GM19043 (cell line): ENCODE data around the gene ARHGEF10L.

Experiments used
- ATAC-seq: cut with Tn5 transposase; IDR thresholded peaks from one replicate; pipeline ENCODE4 v1.9.1; 2021; ENCODE audit warnings: low read depth; ENCODE audit not compliant: unreplicated experiment

The ARHGEF10L gene

DNA sequence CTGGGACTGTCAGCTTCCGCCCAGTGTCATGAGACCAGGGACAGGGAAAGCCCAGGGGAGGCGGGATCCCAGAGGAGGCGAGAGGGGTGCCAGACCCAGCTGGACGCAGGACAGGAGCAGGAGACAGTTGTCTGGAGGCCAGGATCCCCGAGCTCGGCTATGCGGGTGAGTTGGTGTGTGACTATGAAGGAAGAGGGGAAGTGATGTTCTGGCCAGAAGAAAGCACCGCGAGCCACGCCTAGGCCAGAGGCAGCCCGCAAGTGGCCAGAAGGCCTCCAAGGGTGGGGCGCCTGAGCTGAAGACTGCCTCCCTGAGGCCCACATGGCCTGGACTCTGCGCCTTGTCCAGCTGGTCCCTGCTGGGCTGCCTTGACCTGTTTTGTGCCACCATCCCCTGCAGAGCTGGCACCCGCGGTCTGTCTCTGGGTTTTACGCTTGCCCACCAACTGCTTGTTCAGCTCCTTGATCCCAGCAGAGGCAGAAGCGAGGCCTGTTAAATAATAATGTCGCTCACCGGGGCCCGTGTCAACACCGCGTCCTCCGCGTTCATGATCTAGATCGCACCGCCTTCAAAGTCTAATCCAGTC lies 130.5 kb downstream of the ARHGEF10L start:
- no peak for ATAC-seq

DNA sequence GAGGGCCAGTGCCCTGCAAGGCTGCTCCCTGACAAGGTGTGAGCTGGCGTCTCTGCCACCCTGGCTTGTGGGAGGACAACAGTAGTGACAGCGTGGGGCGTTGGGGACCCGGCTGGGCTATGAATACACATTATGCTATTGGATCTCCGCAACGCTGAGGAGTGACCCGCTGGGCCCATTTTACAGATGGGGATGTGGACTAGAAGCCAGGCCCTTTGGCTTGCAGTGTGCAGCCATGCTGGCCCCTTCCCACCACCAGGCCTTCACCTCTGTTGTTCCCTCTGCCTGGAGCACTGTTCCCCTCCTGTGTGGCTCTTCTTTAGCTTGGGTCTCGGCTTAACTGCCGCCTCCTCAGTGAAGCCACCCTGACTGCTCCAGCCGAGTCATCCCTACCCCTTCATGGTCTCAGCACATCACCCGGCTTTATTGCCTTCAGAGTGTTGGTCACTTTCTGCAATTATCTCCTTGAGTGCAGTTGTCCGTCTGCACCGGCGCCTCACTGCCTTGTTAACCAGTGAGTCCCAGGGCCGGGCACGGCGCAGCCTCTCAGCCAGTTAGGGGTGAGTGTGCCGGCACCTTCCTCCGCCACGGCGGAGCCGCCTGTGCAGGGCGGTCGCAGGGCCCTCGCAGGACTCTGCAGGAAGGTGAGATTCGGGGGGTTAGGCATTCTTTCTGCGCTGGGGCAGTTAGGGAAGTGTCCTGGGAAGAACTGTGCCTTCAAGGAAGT lies 131.3 kb downstream of the ARHGEF10L start:
- no peak for ATAC-seq

DNA sequence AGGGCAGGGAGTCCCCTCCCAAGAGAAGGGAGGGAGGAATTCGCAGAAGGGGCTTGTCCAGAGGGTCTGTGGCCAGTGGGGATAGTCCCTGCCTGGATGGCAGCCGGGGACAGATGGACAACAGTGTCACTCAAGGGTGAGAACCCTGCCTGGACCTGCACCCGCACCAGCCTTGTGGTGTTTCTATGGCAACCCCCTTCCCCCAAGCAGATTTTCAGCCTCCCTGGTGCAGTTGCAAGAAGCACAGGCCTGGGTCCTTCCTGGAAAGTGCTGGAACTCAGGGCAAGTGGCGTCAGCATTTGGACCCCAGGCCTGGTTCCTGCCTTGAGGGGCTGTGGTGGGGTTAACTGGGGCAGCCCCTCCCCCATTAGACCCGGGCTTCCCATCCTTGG lies 131.8 kb downstream of the ARHGEF10L start:
- no peak for ATAC-seq

DNA sequence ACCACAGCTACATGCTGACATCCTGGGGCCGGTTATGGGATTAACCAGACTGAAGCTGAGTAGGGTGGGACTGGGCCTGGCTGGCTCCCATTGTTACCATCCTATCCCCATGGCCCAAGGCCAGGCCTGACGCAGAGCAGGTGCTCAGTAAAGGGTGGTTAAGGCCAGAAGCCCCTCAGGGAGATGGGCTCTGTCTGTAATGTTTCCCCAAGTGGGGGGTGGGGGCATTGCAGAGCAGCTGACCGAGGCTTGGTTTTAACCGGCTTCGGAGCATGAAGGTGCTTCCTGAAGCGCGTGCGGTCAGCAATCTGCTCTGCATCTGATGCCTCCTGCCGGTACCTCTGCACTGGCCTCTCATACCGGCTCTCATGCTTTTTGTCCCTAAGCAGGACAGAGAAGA lies 132.2 kb downstream of the ARHGEF10L start:
- no peak for ATAC-seq

DNA sequence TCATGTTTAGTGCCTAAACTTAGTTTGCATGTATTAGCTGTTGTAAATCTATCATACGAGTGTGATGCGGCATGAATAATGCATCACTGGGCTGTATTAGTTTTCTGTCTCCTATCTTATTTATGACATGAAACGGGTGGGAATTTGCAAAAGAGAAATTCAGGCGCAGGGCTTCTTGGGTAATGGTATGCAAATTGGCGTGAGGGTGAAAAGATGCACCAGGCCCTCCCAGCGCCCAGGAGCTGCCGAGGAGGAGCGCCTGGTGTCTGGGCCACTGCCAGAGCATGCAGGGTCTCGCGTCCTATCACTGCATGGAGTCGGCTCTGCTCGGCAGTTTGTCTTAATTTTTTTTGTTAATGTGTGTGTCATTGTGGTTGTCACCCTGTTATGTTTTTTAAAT lies 132.7 kb downstream of the ARHGEF10L start:
- ATAC-seq = no peak

DNA sequence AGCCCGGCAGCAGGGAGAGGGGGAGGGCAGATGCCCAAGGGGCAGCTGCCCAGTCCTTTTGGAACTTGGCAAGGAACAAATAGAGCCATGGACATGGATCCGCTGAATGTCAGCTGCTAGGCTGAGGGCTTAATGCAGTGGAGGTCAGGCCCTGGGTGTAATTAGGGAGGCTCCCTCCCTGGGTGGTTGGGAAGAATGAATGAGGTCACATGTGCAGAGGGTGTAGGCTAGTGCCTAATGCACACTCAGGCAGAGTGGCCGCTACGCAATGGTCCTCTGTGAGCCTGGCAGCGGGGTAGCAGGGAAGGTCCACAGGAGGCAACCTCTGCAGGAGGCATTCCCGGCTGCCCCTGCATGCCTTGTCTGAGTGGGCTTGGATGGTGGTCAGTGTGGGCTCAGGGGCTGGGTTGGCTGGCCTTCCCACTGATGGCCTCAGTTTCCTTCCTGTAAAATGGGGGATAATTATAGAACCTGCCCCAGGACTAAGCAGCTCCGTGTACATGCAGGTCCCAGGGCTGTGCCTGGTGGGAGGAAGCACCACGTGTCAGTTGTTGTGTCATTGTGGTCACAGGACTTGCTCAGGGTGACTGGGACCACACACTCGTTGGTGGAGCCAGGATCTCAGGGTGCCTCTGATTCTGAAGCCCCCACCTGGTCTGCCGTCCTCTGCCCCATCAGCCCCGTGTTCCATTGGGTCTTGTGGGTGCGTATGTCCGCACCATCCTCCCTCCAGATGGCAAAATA lies 134.0 kb downstream of the ARHGEF10L start:
- no peak for ATAC-seq

DNA sequence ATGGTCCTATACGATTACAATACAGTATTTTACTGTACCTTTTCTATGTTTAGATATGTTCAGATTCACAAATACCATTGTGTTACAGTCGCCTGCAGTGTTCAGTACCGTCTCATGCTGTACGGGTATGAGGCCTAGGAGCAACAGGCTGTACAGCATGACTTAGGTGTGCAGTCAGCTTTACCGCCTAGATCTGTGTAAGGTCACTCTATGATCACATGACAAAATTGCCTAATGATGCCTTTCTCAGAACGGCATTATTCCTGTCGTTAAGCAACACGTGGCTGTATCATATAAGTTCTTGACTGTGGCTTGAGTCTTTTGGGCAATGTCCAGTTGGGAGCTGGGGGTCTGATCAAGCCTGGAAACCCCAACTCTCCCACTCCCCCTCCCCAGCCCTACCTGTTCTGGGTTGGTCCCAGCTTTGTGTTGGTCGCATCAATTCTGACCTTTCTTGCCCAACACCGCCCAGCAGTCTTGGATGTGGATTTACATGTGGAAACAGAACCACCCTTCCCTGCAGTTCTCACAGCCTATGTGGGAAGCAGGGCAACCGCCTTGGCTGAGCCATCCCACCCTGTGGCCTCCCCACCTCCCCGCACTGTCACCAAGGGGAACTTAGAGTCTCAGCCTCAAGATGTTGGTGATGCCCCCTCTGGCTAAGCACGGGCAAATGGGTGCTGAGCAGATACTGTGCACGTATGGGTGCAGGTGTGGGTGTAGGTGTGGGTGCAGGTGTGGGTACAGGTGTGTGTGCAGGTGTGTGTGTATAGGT lies 135.4 kb downstream of the ARHGEF10L start:
- ATAC-seq = no peak

DNA sequence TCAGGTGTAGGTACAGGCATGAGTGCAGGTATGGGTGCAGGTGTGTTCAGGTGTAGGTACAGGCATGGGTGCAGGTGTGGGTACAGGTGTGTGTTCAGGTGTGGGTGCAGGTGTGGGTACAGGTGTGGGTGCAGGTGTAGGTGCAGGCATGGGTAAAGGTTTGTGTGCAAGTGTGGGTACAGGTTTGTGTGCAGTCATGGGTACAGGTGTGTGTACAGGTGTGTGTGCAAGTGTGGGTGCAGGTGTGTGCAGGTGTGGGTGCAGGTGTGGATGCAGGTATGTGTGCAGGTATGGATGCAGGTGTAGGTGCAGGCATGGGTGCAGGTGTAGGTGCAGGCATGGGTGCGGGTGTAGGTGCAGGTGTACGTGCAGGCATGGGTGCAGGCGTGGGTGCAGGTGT lies 136.2 kb downstream of the ARHGEF10L start:
- ATAC-seq = no peak

DNA sequence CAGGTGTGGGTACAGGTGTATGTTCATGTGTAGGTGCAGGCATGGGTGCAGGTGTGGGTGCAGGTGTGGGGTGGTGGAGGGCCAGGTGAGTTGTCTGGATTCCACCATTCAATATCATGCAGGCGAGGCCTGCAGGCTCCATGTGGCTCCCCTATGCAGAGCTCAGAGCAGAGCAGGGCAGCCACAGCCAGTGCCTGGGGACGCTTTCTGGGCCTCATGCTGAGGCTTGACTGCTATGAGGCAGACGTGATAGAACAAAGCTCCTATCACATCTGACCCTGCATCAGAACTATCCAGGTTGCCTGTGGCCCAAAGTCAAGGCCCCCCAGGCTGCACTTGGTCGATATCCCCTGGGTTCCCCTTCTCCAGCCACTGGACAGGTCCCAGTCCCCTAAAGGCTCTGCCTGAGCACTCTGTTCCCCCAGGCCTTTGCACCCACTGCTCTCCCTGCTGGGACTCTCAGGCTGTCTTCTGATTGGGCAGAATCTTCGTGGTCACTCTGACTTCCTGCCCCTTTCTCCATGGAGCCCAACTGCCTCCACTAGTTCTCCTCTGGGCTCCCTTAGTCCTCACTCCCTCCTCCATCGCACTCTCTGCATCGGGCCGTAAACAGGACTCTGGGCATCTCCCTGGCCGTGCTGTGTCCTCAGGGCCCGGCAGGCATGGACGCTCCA lies 137.0 kb downstream of the ARHGEF10L start:
- ATAC-seq = no peak

DNA sequence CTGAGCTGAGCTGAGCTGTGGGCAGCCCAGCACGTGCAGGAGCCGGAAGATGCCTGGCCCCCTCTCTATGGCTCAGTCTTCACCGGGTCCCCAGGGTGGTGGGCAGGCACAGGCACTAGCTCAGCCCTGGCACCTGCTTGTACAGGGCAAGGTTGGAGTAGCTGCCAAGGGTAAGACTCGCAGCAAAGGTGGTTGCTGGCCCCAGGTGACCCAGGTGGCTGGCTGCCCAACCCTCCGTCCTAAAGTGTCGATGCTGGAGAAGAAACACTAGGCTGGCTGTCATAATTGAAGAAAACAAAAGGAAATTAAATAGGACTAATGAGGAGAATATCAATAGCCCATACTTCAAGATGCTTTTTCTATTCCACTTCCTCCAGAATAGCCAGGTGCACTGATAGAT lies 138.5 kb downstream of the ARHGEF10L start:
- no peak for ATAC-seq

DNA sequence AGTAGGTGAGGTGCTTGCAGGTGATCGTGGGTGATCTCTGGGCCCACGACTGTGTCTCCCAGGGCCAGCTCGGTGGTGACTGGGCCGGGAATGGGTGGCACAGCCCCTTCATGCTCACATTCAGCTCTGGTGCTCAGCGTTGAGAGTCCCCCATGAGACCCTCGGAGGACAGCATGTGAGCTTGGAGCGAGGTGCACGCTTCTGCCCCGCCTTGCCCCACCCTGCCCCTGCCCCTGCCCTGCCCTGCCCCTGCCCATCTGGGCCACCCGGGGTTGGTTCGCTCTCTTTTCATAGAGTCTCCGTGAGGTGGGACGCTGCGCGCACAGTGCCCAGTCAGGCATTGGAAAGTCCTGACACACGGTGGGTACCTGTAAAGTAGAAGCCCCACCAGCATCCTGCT lies 140.4 kb downstream of the ARHGEF10L start:
- ATAC-seq = no peak

DNA sequence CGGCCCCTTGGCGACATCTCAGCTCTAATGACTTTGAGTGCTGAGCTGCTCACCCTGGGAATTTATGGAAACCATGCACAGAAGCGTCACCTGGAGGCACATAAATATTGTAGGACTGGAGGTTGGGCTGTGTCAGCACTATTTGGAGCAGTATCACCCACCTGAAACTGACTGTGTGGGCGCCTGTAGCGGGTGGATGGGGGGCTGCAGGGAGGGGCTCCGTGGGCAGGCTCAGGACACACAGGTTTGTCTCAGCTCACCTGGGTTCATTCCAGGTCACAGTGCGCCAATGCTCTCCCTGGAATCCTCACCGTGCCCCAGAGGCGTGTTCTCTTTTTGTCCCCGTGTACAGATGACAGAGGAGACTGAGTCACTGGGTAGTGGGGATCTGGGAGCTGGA lies 140.8 kb downstream of the ARHGEF10L start:
- ATAC-seq = no peak

DNA sequence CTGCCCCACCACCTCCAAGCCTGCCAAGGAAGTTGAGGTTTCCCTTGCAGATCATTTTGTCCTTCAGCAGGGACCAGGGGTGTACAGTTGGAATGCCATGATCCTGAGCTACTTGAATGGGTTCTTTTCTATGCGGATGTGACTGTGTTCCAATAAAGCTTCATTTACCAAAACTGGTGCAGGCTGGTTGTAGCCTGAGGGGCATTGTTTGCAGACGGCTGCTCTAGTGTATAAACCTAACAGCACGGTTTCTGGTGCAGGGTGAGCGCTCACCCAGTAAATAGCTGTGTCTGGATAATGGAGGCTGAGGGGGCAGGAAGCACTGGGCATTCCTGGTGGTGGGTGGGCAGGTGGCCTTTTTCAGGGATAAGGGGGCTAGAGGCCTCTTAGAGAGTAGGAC lies 142.9 kb downstream of the ARHGEF10L start:
- ATAC-seq = no peak

DNA sequence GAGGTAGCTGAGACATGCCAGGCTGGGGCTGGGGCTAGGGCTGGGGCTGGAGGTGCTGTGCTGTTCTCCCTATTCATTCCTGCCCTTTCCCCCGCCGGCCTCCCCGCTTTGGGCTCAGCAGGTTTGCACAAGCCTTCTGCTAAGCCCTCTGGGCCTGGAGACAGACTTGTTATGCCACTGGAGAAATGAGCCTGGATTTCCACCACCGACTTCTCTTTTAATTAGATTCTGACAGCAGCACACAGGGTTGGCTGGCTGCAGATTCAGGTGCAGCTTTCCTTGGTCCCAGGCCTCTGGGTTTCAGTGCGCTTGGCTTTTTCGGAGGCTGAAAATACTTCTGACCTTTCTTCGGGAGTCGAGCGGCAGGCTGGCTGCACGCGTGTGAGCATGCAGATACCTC lies 144.1 kb downstream of the ARHGEF10L start:
- ATAC-seq = no peak

DNA sequence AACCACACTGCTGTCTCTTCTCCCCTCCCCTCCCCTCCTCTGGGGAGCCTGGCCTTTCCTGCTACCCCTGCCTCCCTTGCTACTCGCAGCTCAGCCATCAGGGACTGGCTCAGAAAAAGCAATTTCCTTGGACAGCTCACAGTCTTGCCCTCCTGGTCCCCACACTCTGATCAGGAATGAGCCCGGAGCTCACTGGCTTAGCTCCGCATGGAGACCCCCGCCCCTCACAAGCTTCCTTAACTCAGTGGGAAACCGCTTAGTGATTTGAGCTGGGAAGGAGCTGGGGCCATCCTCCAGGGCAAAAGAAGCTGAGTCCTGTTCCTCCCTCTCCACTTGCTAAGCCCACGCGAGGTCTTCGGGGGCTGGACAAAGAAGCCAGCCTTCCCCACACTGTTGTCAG lies 145.3 kb downstream of the ARHGEF10L start:
- ATAC-seq = no peak

DNA sequence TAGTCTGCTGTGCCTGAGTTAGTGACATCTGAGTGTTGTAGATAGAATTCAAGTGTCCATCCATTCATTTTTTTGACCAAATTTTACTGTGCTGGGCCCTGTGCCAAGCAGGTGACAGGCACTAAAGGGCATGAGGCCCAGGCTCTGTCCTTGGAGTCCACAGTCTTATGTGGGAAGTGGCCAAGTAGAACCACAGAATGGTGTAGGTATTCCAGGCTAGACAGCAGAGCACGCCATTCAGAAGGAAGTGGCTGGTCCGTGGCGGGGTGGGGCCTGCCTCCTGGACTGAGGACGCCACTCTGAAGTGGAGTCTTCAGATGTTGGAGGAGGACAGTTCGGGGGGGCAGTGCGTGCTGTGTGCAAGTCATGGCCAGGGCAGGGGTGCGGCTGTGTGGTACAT lies 146.8 kb downstream of the ARHGEF10L start:
- no peak for ATAC-seq

DNA sequence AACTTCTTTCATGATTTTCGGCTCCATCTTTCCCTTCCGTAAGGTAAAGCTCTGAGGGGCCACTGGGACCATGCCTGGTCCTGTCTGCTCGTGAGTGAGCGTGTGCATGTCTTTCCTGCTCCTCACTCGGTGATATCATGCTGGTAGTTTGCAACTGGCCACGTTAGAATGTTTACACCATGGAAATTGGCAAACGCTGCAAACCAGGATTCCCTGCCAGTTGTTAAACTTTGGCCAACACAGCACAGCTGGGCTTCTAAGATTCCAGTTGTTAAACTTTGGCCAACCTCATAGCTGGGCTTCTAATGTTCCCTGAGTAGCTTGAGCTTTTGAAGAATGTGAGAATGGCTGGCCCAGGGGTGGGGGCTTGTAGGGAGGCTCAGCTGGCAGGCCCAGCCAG lies 147.6 kb downstream of the ARHGEF10L start:
- ATAC-seq = no peak

DNA sequence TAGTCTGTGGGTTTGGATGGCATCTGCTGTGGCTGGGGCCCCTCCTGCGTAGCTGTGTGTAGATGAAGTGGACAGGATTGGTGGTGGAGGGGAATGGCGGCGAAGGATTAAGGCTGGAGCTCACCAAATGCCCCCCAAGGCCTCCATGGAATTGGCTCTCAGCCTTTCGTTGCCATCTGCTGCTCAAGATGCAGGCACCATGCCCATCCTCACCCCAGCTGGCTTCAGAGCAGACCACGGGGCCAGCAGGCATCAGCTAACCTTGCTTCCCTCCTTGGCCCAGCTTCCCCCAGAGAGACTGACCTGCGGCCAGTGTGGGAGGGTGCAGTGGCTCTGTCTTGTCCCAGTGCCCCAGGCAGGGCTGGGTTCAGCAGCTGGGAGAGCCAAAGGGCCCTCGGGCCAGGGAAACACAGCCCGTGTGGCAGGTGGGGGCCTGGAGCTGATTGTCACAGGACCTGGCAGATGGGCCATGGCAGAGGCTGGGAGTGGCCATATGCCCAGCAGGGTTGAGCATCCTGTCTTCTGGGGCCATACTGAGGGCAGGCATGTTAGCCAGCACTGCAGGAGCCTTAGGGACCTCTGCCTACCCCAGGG lies 148.8 kb downstream of the ARHGEF10L start:
- no peak for ATAC-seq

DNA sequence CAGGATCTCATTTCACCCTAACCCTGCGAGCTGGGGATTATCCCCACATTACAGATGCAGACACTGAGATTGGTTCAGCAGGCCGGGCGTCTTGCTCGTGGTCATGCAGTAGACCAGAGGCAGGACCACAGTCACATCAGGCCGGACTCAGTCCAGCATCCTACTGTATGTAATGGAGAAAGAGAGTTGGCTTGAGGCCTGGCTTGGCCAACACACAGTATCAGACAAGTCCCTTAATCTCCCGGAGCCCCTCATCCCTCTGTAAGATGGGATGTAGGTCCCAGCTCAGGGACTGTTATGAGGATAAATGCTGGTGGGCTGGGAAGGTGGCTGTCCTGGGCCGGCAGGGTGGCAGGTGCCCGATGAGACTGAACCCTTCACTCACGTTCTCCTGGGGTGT lies 149.5 kb downstream of the ARHGEF10L start:
- ATAC-seq = no peak

DNA sequence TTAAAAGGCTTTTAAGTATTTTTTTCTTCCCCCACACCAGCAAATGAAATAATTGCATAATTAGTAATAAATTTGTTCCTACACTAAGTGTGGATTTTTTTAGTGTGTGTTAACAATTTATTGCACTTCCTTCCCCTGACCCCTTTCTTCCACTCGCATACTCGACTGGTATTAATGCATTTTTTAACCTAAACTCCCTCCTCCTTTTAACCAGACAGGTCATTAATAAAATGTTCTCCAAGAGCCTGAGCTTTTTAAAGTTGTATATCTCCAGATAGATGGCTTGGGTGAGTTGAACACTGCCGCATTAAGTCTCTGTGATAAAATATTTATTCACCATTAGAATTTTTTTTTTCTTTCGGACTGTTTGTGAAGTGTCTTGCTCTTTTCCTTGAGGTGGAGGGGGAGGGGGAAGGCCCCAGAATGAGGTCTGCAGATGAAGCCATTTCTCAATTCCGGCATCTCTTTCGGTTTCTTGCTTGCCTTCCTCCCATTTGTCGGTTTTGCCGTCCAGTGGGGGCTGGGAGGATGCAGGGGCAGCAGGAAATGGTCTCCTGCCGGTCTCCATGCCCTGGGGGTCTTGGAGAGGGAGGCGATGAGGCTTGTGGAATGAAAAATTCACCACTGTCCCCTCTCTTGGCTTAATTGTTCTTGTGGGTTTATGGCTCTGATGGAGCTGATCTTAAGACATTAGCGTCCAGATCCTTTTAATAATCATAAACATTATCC lies 151.6 kb downstream of the ARHGEF10L start:
- ATAC-seq = no peak
